GM18507 (cell line): ENCODE results near the gene SYCP3.
A peak's percentile ranks its signal among the peaks of the same experiment; 100 is the strongest.
"Not testable (repeated sequence)": the region's sequence is repeated elsewhere in the genome, so short reads cannot be mapped to it uniquely, and the experiment has no call there.

Experiments
- DNase-seq: peaks from one replicate; pipeline ENCODE4 v3.0.0; 2011; ENCODE audit warnings: low read depth; ENCODE audit not compliant: insufficient read length; ENCODE audit errors: extremely low spot score
- FAIRE-seq: peaks from 2 replicates; lab custom pipeline; 2011; peaks lifted over from hg19 to GRCh38; lab: Jason Lieb, UNC

The SYCP3 gene

GRCh38 chr12:101763246-101763931, 24.1 kb upstream of the SYCP3 start:
- FAIRE-seq (no peak), DNase-seq (no peak)

- FAIRE-seq (no peak), DNase-seq (no peak)
Measured at GRCh38 chr12:101761781-101762180, 22.5 kb upstream of the SYCP3 start.

- no peak for DNase-seq
- FAIRE-seq = no peak
Measured at GRCh38 chr12:101761350-101761749, 22.1 kb upstream of the SYCP3 start.

- FAIRE-seq = peak; percentile 71
- DNase-seq = peak; percentile 17
Measured at GRCh38 chr12:101759396-101760047, 20.3 kb upstream of the SYCP3 start.

GRCh38 chr12:101750152-101750551, 10.9 kb upstream of the SYCP3 start:
- DNase-seq (no peak), FAIRE-seq (no peak)

- DNase-seq (no peak), FAIRE-seq (no peak)
Measured at GRCh38 chr12:101749657-101750056, 10.4 kb upstream of the SYCP3 start.

GRCh38 chr12:101748907-101749306, 9.6 kb upstream of the SYCP3 start:
- DNase-seq (no peak), FAIRE-seq (no peak)

GRCh38 chr12:101747697-101748096, 8.4 kb upstream of the SYCP3 start:
- no peak for DNase-seq
- no peak for FAIRE-seq

- no peak for FAIRE-seq
Measured at GRCh38 chr12:101746661-101747060, 7.4 kb upstream of the SYCP3 start.

GRCh38 chr12:101746196-101746595, 6.9 kb upstream of the SYCP3 start:
- DNase-seq (no peak), FAIRE-seq (no peak)

More at GRCh38 chr12:101746661-101747060, 7.4 kb upstream of the SYCP3 start:
- no peak for DNase-seq

- DNase-seq (no peak), FAIRE-seq (no peak)
Measured at GRCh38 chr12:101745481-101745880, 6.2 kb upstream of the SYCP3 start.

- DNase-seq = peak; percentile 4
- peak; percentile 96 for FAIRE-seq
Measured at GRCh38 chr12:101743724-101744472, 4.6 kb upstream of the SYCP3 start.

- DNase-seq (no peak), FAIRE-seq (no peak)
Measured at GRCh38 chr12:101743242-101743641, 4.0 kb upstream of the SYCP3 start.

GRCh38 chr12:101740980-101741379, 1.7 kb upstream of the SYCP3 start:
- no peak for FAIRE-seq

GRCh38 chr12:101740566-101740965, 1.3 kb upstream of the SYCP3 start:
- FAIRE-seq = no peak
- no peak for DNase-seq

More at GRCh38 chr12:101740980-101741379, 1.7 kb upstream of the SYCP3 start:
- DNase-seq = no peak

GRCh38 chr12:101737476-101737875, 1.8 kb downstream of the SYCP3 start:
- DNase-seq = no peak
- no peak for FAIRE-seq

GRCh38 chr12:101734482-101734881, 4.8 kb downstream of the SYCP3 start:
- not testable (repeated sequence) for DNase-seq, FAIRE-seq

- FAIRE-seq (peak; percentile 68), DNase-seq (no peak)
Measured at GRCh38 chr12:101733166-101733565, 6.1 kb downstream of the SYCP3 start.

- no peak for FAIRE-seq
- DNase-seq = no peak
Measured at GRCh38 chr12:101732318-101732717, 6.9 kb downstream of the SYCP3 start.

- FAIRE-seq (no peak), DNase-seq (no peak)
Measured at GRCh38 chr12:101729842-101730241, 9.4 kb downstream of the SYCP3 start.
